ENCODE measurements around the gene TNXB.
"Not testable (repeated sequence)": the region's sequence is repeated elsewhere in the genome, so short reads cannot be mapped to it uniquely, and the experiment has no call there.

The TNXB gene

DNA sequence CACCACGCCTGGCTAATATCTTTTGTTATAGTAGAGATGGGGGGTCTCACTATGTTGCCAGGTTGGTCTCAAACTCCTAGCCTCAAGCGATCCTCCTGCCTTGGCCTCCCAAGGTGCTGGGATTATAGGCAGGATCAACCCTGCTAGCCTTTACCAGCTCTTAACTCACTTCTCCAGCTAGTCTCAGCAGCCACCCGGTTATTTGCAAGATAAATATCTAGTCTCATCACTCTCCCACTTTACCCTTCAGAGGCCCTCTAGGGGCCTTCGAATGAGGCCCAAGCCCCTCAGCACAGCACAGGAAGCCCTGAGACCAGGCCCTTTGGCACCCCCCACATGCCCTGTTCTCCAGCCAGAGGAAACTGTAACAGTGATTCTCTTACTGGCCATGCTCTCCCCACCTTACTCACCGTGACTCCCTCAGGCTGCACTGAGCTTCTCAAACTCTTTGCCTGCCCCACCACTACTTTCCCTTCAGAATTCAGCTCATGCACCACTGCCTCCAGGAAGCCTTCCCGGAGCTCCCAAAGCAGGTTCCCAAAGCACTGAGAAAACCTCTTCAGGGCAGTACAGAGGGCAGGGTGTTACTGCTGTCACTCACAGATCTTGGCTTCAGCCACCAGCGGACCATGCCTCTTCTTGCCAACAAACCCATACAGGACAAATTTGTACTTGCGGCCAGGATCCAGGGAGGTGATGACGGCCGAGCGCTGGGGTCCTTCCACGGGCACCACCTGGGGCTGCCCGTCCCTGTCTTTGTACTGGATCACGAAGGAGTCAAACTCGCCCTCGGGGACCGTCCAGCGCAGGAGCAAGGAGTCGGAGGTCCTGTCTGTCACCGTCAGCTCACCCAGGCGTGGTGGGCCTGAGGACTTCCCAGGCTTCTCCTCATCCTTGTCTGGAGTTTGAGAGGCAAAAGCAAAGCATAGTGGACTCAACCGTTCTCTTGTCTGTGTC, 25.0 kb downstream of the TNXB start:
- DNase-seq (ENCODE audit: low read depth) = no peak

DNA sequence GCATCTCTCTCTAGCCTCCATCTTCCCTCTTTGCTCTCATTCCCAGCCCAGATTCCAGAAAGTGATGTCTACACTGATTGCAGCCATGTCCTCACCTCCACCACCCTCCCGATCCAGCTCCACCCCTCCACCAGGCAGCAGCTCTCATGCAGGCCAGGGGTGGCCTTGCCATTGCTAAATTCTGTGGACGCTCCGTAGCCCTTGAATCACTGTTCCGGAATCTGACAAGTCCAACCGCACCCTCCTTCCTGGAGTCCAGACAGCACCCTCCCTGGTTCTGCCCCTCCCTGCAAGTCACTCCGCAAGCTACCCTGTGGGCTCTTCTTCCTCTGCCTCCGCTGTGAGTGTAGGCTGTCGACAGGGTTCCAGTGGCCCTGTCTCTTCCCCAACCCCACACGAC, 26.2 kb downstream of the TNXB start:
- peak; percentile 76 for DNase-seq (ENCODE audit: low read depth)

DNA sequence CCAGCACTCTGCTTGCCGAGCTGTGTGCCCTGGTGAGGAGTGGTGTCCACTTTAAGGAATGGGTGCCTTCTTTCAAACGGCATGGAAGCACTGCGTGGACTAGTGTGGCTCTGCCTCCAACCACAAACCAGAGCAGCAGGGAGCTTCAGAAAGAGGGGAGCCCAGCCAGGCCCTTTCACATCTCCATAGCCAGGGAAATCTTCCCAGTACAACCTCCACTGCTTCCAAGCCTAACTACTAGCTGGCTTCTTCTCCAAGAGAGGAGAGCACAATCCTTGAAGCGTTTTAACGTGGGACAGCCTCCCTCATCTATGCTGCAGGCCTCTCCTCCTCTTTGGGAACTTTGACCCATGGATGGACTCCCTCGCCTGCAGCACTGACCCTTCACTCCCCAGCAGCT, 26.7 kb downstream of the TNXB start:
- DNase-seq (ENCODE audit: low read depth) = no peak

DNA sequence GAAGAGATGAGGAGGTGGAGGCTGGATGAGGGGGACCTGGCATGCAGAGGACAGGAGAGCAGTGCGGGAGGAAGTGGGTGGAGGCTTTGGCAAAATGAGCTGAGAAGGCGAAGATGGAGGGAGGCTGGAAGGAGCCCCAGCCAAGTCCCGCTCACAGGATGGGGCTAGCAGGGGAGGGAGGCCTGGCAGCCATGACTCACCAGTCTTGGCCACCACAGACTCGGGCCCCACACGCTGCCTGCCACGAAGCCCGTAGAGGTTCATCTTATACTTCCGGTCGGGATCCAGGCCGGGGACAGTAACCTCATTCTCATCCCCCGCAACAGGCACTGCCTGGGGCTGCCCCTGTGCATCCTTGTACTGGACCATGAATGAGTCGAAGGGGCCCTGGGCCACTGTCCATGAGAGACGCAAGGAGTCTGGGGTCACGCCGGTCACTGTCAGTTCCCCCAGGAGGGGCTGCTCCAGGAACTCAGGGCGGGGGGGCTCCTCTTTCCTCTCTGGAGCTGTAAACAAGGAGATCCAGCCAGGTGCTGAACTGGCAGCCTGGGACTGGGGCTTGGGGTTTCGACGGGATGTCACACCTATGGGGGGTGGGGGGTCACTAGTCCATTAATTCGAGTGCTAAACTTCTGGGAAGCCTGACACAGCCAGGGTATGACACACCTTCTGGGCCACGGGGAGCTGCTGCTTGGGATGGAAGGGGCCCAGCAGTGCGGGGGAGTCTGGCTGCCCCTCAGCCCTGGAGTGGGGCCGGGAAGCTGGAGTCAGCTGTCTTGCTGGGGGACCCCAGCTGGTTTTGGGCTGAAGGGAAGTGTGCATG, 27.8 kb downstream of the TNXB start:
- DNase-seq (ENCODE audit: low read depth) = peak; percentile 71

DNA sequence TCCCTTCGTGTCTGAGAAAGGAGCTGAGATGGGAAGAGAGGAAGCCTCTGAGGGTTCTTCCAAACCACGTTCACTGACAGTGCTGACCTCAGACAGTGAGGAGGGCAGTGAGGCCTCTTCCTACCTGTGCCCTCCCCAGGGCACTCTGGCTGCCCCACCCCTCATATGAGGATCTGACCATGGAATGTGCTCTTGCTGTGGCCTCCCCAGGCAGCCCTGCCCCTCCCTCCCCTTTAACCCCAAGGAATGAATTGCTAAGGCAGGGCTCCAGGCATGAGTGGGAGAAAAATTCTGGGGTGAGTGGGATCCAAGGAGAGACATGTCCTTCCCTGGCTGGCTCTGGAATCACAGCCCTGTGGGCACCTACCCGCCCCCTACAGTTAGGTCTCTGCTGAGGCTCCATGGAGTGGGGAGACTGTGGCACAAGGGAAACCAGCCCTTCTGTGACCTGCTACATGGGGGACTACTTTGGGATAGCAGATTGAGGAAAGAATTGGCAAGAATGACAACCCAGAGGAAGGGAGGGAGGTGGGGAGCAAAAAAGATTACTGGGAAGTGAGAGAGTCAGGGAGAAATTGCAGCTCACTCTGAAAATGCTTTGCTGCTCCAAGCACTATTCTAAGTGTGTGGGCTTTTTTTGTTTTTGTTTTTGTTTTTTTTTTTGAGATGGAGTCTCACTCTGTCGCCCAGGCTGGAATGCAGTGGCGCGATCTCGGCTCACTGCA, 29.4 kb downstream of the TNXB start:
- DNase-seq (ENCODE audit: low read depth) = no peak

DNA sequence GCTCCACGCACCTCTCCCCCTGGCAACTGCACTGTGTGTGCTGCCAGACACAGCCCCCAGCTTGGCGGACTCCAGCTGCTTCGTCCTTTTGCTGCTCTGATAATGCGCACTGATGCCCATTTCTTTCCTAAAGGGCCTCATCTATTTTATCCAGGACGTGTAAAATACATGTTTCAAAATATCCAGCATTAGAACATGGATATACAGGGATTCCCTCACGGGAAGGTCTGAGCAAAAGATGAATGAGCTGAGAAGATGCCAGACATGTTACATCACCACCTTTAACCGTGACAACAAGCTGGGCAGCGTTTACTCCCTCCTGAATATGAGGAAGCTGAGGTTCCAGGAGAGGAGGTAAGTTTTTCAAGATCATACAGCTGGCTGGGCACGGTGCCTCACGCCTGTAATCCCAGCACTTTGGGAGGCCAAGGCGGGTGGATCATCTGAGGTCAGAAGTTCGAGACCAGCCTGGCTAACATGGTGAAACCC, 32.8 kb downstream of the TNXB start:
- peak; percentile 31 for DNase-seq (ENCODE audit: low read depth)

DNA sequence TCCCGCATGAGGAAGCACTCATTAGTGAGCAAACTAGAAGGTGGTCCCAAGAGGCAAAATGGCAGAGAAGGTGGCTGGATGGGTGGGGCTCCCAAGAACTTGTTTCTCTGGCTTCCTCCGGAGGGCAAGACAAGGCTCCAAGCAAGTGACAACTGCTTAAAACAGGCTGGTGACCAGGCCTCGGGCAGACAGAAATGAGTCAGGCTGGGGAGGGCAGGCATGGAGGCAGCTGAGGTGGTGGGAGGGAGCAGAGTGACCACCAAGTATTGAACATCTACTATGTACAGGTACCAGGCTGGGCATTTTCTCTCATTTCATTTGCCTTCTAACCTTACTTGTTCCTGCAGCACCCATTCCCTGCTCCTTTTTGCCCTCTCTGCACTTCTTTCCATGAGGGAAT, 33.4 kb downstream of the TNXB start:
- DNase-seq (ENCODE audit: low read depth) = no peak

DNA sequence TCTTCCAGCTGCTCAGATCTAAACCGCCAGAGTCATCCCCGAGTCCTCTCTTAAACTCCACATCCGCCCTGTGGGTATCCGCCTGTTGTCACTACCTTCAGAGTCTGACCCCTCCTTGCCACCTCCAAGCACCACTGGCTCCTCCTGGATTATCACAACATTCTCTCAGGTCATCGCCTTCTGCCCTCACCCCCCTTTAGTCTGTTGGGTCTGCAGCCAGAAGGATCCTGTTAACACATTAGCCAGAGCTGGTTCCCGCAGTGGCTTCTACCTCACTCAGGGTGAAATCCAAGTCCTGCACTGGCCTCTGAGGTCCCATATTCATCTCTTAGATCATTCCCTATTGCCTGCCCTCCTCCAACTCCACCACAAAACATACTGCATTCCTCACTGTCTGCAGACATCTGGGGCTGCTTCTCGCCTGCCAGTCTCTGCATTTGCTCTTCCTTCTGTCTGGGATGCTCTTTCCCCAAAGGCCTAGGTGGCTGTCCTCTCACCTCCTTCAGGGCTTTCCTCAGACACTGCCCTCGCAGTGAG, 34.1 kb downstream of the TNXB start:
- no peak for DNase-seq (ENCODE audit: low read depth)

DNA sequence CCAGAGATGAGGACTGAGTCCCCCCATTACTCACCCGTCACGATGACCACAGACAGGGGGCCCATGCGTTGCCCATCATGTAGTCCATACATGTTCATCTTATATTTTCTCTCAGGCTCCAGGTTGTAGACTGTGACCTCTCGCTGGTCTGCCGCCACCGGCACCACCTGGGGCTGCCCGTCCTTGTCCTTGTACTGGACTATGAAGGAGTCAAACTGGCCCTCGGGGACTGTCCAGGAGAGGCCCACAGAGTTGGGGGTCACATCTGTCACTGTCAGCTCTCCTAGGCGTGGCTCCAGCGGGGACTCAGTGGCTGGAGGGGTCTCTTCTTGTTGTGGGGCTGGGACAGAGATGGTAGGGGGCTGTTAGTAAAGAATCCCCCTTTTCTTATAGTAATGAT, 35.5 kb downstream of the TNXB start:
- DNase-seq (ENCODE audit: low read depth) = no peak

DNA sequence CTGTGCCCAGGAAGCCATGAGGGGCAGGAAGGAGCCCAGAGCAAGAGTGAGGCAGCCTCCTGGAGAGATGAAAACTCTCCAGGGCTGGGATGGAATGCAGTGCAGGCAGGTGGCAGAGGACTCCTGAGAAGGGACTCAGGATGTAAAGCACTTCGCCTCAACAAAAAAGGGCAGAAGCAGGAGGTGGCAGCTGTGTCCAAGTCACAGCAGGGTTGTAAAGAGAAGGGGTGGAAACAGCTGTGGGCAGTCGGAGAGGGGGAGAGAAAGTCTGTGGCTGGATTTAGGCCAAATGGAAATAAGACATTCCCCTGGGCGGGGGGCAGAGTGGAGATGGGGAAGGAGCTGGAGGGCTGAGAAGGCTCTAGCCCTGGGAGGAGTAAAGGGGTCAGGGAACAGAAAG, 36.0 kb downstream of the TNXB start:
- no peak for DNase-seq (ENCODE audit: low read depth)

DNA sequence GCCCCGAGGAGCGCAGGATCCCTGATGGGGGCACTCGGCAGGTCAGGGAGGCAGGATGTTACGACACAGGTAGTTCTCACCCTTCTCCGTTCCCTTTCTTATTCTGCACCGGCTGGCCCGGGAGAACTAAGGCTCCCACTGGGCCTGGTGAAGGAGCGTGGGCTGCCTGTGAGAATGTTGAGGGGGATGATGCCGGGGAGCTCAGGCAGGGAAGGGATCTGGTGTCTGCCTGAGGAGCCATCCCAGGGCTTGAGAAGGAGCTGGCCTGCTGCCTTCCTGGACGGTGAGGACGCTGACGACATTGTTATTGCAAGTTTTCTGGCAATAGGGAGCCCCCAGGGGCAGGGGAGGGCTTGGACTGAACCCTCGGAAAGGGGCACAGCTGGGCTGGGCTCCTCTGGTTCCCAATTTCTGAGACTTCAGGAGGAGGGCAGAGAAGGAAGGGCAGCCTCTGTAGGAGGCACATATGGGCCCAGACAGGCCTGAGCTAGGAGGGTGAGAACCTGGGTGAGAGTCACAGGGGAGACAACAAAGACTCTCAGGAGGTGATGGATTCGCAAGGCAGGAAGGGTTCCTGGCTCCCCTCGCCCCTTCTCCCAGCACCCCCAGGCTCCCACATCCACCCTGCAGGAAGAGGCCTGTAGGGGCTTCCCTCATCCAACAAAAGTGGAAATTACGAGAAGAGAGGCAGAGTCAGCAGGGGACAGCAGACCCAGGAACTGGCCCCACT, 38.2 kb downstream of the TNXB start:
- DNase-seq (ENCODE audit: low read depth) = no peak

DNA sequence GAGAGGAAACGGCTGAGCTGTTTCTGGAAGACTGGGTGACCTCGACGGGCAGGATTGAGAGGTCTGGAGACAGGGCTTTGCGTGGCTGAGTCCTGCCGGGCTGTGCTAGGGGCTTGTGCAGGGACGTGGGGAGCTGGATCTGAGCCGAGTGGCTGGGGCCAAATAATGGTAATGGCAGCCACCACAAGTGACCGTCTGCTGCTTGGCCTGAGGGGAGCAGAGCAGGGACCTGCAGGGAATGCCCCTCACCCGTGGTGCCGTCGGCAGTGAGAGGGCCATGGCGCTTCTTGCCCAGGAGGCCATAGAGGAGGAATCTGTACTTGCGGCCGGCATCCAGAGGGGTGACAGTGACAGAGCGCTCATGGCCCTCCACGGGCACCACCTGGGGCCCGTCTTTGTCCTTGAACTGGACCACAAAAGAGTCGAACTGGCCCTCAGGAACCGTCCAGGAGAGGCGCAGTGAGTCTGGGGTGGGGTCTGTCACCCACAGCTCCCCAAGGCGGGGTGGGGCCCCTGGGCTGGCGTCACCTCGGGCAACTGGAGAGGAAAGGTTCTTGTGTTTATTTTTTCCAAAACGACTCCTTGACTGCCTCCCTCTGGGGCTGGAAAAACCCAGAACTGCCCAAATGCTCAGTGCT, 39.1 kb downstream of the TNXB start:
- no peak for DNase-seq (ENCODE audit: low read depth)

DNA sequence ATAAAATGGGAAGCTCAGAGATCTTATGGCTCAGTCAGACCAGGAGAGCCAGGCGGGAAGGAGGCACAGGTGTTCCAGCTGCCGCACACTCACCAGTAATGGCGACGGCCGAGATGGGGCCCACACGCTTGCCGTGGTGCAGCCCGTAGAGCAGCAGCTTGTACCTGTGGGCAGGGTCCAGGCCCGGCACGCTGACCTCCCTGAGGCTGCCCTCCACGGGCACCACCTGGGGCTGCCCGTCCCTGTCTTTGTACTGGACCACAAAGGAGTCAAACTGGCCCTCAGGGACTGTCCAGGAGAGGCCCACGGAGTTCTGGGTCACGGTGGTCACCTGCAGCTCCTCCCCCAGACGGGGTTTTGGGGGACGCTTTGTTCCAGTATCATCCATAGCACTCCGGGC, 39.7 kb downstream of the TNXB start:
- DNase-seq (ENCODE audit: low read depth) = no peak

DNA sequence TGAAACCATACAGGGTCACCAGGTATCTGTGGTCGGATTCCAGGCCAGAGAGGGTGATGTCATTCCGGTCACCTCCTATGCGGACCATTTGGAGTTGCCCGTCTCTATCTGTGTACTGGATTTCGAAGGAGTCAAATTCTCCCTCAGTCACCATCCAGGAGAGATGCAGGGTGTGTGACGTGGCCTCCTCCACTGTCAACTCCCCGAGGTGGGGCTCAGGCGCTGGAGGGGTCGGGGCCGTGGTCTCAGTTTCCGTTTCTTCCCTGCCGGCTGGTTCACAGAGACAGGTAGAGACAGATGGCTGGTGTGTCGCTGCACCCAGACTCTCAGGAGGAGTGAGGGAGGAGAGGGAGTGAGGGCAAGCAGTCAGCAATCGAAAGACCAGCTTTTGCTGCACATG, 40.3 kb downstream of the TNXB start:
- DNase-seq (ENCODE audit: low read depth) = no peak

DNA sequence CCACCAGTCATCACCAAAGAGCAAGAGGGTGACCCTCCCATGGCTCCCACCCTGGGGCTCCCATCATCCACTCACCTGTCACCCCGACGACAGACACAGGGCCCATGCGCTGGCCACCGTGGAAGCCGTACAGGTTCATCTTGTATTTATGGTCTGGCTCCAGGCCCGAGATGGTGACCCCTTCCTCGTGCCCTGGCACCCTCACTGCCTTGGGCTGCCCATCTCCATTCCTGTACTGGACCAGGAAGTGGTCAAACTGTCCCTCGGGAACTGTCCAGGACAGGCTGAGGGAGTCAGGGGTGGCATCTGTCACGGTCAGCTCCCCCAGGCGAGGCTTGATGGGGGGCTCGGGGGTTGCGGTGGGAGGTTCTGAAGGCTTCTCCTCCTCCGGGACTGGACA, 40.8 kb downstream of the TNXB start:
- not testable (repeated sequence) for DNase-seq (ENCODE audit: low read depth)

DNA sequence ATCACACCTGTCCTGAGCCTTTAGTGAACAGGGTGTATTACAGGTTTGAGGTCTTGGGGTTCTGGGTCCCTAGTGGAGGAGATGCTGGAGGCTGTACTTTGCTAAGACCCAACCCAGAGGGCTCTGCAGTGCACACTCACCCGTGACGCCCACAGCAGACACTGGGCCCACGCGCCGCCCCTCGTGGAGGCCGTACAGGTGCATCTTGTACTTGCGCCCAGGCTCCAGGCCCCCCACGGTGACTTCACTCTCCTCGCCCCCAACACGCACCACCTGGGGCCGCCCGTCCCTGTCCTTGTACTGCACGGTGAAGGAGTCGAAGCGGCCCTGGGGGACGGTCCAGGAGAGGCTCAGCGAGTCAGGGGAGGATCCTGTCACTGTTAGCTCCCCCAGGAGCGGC, 41.6 kb downstream of the TNXB start:
- not testable (repeated sequence) for DNase-seq (ENCODE audit: low read depth)

DNA sequence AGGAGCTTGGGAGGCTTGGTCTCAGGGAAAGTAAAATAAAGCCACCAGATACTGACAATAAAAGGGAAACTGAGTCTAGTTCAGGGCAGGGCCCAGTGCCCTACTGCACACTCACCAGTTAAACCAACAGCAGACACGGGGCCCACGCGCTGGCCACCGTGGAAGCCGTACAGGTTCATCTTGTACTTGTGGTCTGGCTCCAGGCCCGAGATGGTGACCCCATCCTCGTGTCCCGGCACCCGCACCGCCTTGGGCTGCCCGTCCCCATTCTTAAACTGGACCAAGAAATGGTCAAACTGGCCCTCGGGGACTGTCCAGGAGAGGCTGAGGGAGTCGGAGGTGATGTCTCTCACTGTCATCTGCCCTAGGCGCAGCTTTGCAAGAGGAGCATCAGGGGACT, 44.4 kb downstream of the TNXB start:
- no peak for DNase-seq (ENCODE audit: low read depth)

DNA sequence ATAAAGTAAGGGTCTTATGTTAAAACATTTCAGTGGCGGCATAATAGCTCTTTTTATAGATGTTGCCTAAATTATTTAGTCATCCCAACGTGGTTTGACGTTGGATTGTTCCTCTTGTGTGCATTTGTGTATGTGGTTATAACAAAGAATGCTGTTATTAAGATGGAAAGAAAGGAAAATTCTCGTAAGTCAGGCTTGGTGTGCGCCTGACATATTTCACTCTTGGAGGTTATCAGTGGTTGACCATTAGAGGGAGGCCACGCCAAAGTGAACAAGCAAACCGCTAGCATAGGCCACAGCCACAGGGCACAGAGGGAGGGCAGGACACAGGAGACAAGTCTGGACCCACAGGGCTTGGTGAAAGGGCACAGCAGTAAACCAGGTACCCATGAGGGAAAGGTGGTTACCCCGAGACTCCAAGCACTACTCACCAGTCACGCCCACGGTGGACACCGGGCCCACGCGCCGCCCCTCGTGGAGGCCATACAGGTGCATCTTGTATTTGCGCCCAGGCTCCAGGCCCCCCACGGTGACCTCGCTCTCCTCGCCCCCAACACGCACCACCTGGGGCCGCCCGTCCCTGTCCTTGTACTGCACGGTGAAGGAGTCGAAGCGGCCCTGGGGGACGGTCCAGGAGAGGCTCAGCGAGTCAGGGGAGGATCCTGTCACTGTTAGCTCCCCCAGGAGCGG, 48.0 kb downstream of the TNXB start:
- no peak for DNase-seq (ENCODE audit: low read depth)

DNA sequence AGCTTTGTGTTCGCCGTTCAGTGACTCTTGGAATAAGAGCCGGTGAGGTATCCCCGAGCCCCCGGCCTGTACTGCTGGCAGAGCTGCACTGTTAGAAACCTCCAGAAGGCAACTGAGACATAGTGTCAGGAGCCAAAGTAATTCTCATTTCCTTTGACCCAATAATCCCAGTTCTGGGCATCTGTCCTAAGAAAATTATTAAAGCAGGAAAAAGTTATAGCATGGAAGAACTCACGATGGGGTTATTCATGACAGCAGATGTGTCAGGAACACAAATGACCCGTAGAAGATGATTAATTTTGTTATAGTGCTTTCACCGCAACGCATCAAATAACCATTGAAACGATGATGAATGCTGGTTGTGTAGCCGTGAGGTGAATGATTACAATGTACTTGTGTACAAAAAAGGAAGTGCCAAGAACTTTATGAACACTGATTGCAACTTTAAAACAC, 50.6 kb downstream of the TNXB start:
- DNase-seq (ENCODE audit: low read depth) = peak; percentile 86

DNA sequence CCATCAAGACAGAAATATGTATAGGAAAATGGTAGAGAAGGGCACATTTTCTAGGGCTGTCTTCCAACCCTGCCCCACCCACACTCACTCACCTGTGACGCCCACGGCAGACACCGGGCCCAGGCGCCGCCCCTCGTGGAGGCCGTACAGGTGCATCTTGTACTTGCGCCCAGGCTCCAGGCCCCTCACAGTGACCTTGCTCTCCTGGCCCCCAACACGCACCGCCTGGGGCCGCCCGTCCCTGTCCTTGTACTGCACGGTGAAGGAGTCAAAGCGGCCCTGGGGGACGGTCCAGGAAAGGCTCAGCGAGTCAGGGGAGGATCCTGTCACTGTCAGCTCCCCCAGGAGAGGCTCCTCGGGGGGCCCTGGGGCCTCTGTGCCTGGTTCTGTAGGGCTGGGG, 51.2 kb downstream of the TNXB start:
- DNase-seq (ENCODE audit: low read depth) = no peak

All from stromal cell of bone marrow (primary cell).